ENCODE results near the gene AMPD1. TPM values are rescaled to one million over a fixed set of nuclear protein-coding genes. Genes with fewer than 3 reads are reported as not detected.

Gene AMPD1
- total RNA-seq, 1 experiment from 2014 or later, result not detected

- no peak for DNase-seq (ENCODE audit: low spot score)
Measured at GRCh38 chr1:114641377-114641776, 54.0 kb downstream of the AMPD1 start.

DNA sequence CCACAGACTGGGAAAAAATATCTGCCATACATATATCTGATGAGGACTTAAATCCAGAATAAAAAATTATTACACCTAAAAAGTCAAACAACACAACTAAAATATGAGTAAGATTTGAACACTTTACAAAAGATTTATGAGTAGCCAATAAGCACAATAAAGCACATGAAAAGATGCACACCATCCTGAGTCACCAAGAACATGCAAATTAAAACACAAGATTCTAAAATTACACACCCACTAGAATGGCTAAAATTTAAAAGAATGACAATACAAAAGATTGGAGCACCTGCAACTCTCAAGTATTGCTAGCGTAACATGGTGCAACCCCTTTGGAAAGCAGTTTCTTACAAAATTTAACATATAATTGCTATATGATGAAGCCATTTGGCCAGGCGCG is 56.4 kb downstream of the AMPD1 start:
- DNase-seq (ENCODE audit: low spot score), result no peak

DNA sequence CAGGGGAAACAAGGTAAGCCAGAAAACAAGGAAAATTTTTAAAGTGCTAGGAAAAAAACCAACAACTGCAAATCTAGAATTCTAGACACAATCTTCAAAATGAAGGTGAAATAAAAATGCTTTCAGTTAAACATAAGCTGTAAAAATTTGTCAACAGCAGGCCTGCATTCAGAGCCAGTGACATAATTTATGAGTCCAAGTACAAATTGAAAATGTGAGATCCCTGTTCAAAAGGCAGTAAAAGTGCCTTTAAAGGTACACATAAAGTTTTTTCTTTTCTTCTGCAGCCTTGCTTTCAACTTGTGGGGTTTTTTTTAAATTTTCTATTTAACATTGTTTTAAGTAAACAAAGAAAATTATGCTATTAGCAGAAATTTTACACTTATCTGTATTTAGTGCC is 62.9 kb downstream of the AMPD1 start:
- no peak for DNase-seq (ENCODE audit: low spot score)

- DNase-seq (ENCODE audit: low spot score), result no peak
Measured at GRCh38 chr1:114627107-114627506, 68.2 kb downstream of the AMPD1 start.

GRCh38 chr1:114623364-114623763 is 72.0 kb downstream of the AMPD1 start:
- no peak for DNase-seq (ENCODE audit: low spot score)

Small RNA genes within 50 kb of the gene (small RNA-seq; reads per million reads assigned to genes)
- gene RN7SL432P (not detected), gene RNY1P13 (not detected)

Other genes with a start within 250 kb of the AMPD1 start
- gene TRIM33, start 184.3 kb downstream of the AMPD1 start, total RNA-seq (2014; rRNA removed; shearing (Covaris generic)), result 32.9 and 33.3 TPM in 2 replicates
- gene BCAS2, start 113.9 kb downstream of the AMPD1 start, total RNA-seq (2014; rRNA removed; shearing (Covaris generic)), result 18.6 and 19.4 TPM in 2 replicates
- gene DENND2C, start 25.5 kb downstream of the AMPD1 start, total RNA-seq (2014; rRNA removed; shearing (Covaris generic)), result not detected in 2 replicates
- gene NRAS, start 21.2 kb upstream of the AMPD1 start, total RNA-seq (2014; rRNA removed; shearing (Covaris generic)), result 20.9 and 22.6 TPM in 2 replicates
- 196 and 200 TPM in 2 replicates for gene CSDE1, start 62.4 kb upstream of the AMPD1 start, total RNA-seq (2014; rRNA removed; shearing (Covaris generic))
- 77.9 and 106 TPM in 2 replicates for gene SIKE1, start 85.1 kb upstream of the AMPD1 start, total RNA-seq (2014; rRNA removed; shearing (Covaris generic))
- gene SYCP1, start 159.3 kb upstream of the AMPD1 start, total RNA-seq (2014; rRNA removed; shearing (Covaris generic)), result not detected in 2 replicates